Neural cell (in vitro differentiated cells): Measurements from ENCODE around the gene BNIP2. TPM values are rescaled to one million over a fixed set of nuclear protein-coding genes. Genes with fewer than 3 reads are reported as not detected.
"Not testable (repeated sequence)": the region's sequence is repeated elsewhere in the genome, so short reads cannot be mapped to it uniquely, and the experiment has no call there.

ENCODE experiments used
- H2AFZ ChIP-seq: fragments of 200-600, 300-800 bp; sonication (generic), shearing (Covaris generic); 2 replicates; pipeline ENCODE4 v1.6.0; 2014; ENCODE audit warnings: low read depth, mild to moderate bottlenecking, antibody characterized with exemption, low read length, moderate library complexity
- H3F3A ChIP-seq: fragments of 200-600 bp; shearing (Covaris generic); 2 replicates; pipeline ENCODE4 v1.6.1; 2016; ENCODE audit warnings: mild to moderate bottlenecking, moderate library complexity, mixed read lengths, antibody characterized with exemption, low read length; ENCODE audit not compliant: insufficient read depth, poor library complexity, severe bottlenecking
- H3K27ac ChIP-seq: fragments of 200-600, 300-800 bp; sonication (generic), shearing (Covaris generic); 2 replicates; pipeline ENCODE4 v1.5.1; 2014; ENCODE audit warnings: mild to moderate bottlenecking, low read length, moderate library complexity
- H3K27me3 ChIP-seq: fragments of 300-800, 200-600 bp; sonication (generic), shearing (Covaris generic); 2 replicates; pipeline ENCODE4 v1.6.0; 2014; ENCODE audit warnings: mild to moderate bottlenecking, low read depth, low read length, moderate library complexity; ENCODE audit not compliant: insufficient read depth
- H3K36me3 ChIP-seq: fragments of 300-800, 200-600 bp; sonication (generic), shearing (Covaris generic); 2 replicates; pipeline ENCODE4 v1.5.1; 2014; ENCODE audit warnings: mild to moderate bottlenecking, antibody characterized with exemption, low read length, moderate library complexity; ENCODE audit not compliant: insufficient read depth
- H3K4me2 ChIP-seq: fragments of 300-800, 200-600 bp; sonication (generic), shearing (Covaris generic); 2 replicates; pipeline ENCODE4 v1.6.0; 2014; ENCODE audit warnings: mild to moderate bottlenecking, low read length
- H3K4me3 ChIP-seq: fragments of 300-800, 200-600 bp; sonication (generic), shearing (Covaris generic); 2 replicates; pipeline ENCODE4 v1.5.1; 2014; ENCODE audit warnings: mild to moderate bottlenecking, low read length, moderate library complexity
- H3K79me2 ChIP-seq: fragments of 200-600 bp; shearing (Covaris generic); replicated peaks from 2 replicates; pipeline ENCODE4 v1.6.0; 2014; ENCODE audit warnings: mild to moderate bottlenecking, low read length, moderate library complexity; ENCODE audit not compliant: insufficient read depth
- H3K9ac ChIP-seq: fragments of 300-800, 200-600 bp; sonication (generic), shearing (Covaris generic); 2 replicates; pipeline ENCODE4 v1.6.1; 2016; ENCODE audit warnings: mild to moderate bottlenecking, low read length, mixed read lengths
- H3K9me2 ChIP-seq: fragments of 200-600 bp; shearing (Covaris generic); 2 replicates; pipeline ENCODE4 v1.6.1; 2016; ENCODE audit warnings: mild to moderate bottlenecking, low read length, mixed read lengths; ENCODE audit not compliant: insufficient read depth
- H3K9me3 ChIP-seq: fragments of 200-600, 300-800 bp; sonication (generic), shearing (Covaris generic); 2 replicates; pipeline ENCODE4 v1.6.1; 2016; ENCODE audit warnings: mild to moderate bottlenecking, mixed run types, low read length, moderate library complexity, mixed read lengths
- H4K20me1 ChIP-seq: fragments of 200-600 bp; shearing (Covaris generic); 2 replicates; pipeline ENCODE4 v1.6.1; 2016; ENCODE audit warnings: mild to moderate bottlenecking, mixed run types; ENCODE audit not compliant: insufficient read depth
- EP300 ChIP-seq: fragments of 450-650 bp; conservative IDR thresholded peaks from 2 replicates; pipeline ENCODE4 v1.6.1; 2014; ENCODE audit warnings: antibody characterized with exemption, mild to moderate bottlenecking, moderate library complexity; ENCODE audit not compliant: poor library complexity, severe bottlenecking
- EZH2 ChIP-seq: fragments of 200-600, 300-800 bp; shearing (Covaris generic), sonication (generic); IDR thresholded peaks from 2 replicates; pipeline ENCODE4 v1.6.1; 2014; ENCODE audit warnings: antibody characterized with exemption, low read length, borderline replicate concordance, mild to moderate bottlenecking; ENCODE audit not compliant: insufficient read depth, poor library complexity, severe bottlenecking
- MXI1 ChIP-seq: fragments of 450-650 bp; conservative IDR thresholded peaks from 2 replicates; pipeline ENCODE4 v1.6.1; 2014; ENCODE audit warnings: antibody characterized with exemption, mild to moderate bottlenecking; ENCODE audit not compliant: poor library complexity, severe bottlenecking
- POLR2AphosphoS5 ChIP-seq: IDR thresholded peaks from 2 replicates; pipeline ENCODE4 v1.6.1; 2012
- RAD21 ChIP-seq: fragments of 450-650 bp; conservative IDR thresholded peaks from 2 replicates; pipeline ENCODE4 v1.6.1; 2014; ENCODE audit warnings: antibody characterized with exemption, mild to moderate bottlenecking, moderate library complexity
- SMC3 ChIP-seq: fragments of 450-650 bp; conservative IDR thresholded peaks from 2 replicates; pipeline ENCODE4 v1.6.1; 2014; ENCODE audit warnings: antibody characterized with exemption, mild to moderate bottlenecking, moderate library complexity; ENCODE audit not compliant: poor library complexity
- TAF1 ChIP-seq: IDR thresholded peaks from 2 replicates; pipeline ENCODE4 v1.6.1; 2012; ENCODE audit warnings: low read depth
- polyA plus RNA-seq: library from polyadenylated mRNA; depleted of rRNA; stranded (reverse); fragments of >200 nt; gene quantifications from 2 replicates; pipeline ENCODE4 v1.2.3, GENCODE V29; 2014
- TF ChIP-seq, protein P1 (sequence below): fragments of 450-650 bp; IDR thresholded peaks from 2 replicates; pipeline ENCODE4 v1.5.1; 2014; ENCODE audit warnings: antibody characterized with exemption, mild to moderate bottlenecking, moderate library complexity; ENCODE audit not compliant: poor library complexity, severe bottlenecking
- TF ChIP-seq, protein P2 (sequence below): IDR thresholded peaks from 2 replicates; pipeline ENCODE4 v1.6.1; 2012; ENCODE audit warnings: borderline replicate concordance

The BNIP2 gene
- polyA plus RNA-seq, 1 donor from 2014 or later, result 142 TPM

DNA sequence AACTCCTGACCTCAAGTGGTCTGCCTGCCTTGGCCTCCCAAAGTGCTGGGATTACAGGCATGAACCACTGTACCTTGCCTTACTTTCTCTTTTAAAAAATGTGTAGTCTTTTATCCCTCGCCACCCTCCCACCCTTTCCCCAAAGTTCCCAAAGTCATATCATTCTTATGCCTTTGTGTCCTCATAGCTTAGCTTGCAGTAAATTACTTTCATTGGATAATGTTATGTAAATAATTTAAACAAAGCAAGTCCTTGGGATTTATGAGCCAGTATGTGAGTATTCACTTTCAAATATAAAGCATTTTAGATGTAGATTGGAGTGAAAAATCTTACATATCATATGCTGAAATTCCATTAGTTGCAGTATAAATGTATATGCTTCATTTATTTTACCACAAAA, 42.8 kb downstream of the BNIP2 start:
- H3K36me3 ChIP-seq, result peaks cover 6% of the 10 kb centered on the region
- no peaks in the 10 kb centered on the region for H4K20me1 ChIP-seq
- no peak overlapping the region for H2AFZ ChIP-seq
- no peak overlapping the region for H3K4me2 ChIP-seq
- no peaks in the 10 kb centered on the region for H3K79me2 ChIP-seq
- H3K27me3 ChIP-seq, result no peaks in the 10 kb centered on the region
- no peak overlapping the region for H3K27ac ChIP-seq
- no peak overlapping the region for H3K4me3 ChIP-seq
- no peaks in the 10 kb centered on the region for H3K9me2 ChIP-seq
- H3K9me3 ChIP-seq, result no peaks in the 10 kb centered on the region
- H3F3A ChIP-seq, result no peaks in the 10 kb centered on the region
- no peak for TF ChIP-seq SMC3
- no peak for TF ChIP-seq TAF1
- TF ChIP-seq, protein P1, sequence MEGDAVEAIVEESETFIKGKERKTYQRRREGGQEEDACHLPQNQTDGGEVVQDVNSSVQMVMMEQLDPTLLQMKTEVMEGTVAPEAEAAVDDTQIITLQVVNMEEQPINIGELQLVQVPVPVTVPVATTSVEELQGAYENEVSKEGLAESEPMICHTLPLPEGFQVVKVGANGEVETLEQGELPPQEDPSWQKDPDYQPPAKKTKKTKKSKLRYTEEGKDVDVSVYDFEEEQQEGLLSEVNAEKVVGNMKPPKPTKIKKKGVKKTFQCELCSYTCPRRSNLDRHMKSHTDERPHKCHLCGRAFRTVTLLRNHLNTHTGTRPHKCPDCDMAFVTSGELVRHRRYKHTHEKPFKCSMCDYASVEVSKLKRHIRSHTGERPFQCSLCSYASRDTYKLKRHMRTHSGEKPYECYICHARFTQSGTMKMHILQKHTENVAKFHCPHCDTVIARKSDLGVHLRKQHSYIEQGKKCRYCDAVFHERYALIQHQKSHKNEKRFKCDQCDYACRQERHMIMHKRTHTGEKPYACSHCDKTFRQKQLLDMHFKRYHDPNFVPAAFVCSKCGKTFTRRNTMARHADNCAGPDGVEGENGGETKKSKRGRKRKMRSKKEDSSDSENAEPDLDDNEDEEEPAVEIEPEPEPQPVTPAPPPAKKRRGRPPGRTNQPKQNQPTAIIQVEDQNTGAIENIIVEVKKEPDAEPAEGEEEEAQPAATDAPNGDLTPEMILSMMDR, result no peak
- TF ChIP-seq RAD21, result no peak
- TF ChIP-seq EZH2, result no peak
- TF ChIP-seq EP300, result no peak
- no peak for TF ChIP-seq MXI1
- TF ChIP-seq, protein P2, sequence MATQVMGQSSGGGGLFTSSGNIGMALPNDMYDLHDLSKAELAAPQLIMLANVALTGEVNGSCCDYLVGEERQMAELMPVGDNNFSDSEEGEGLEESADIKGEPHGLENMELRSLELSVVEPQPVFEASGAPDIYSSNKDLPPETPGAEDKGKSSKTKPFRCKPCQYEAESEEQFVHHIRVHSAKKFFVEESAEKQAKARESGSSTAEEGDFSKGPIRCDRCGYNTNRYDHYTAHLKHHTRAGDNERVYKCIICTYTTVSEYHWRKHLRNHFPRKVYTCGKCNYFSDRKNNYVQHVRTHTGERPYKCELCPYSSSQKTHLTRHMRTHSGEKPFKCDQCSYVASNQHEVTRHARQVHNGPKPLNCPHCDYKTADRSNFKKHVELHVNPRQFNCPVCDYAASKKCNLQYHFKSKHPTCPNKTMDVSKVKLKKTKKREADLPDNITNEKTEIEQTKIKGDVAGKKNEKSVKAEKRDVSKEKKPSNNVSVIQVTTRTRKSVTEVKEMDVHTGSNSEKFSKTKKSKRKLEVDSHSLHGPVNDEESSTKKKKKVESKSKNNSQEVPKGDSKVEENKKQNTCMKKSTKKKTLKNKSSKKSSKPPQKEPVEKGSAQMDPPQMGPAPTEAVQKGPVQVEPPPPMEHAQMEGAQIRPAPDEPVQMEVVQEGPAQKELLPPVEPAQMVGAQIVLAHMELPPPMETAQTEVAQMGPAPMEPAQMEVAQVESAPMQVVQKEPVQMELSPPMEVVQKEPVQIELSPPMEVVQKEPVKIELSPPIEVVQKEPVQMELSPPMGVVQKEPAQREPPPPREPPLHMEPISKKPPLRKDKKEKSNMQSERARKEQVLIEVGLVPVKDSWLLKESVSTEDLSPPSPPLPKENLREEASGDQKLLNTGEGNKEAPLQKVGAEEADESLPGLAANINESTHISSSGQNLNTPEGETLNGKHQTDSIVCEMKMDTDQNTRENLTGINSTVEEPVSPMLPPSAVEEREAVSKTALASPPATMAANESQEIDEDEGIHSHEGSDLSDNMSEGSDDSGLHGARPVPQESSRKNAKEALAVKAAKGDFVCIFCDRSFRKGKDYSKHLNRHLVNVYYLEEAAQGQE, result no peak
- H3K9ac ChIP-seq, result no peak overlapping the region

- H3K9ac ChIP-seq, H3K36me3 ChIP-seq, H4K20me1 ChIP-seq: not testable (repeated sequence)
These were observed 43.3 kb downstream of the BNIP2 start for GRCh38 chr15:59645812-59646211.

DNA sequence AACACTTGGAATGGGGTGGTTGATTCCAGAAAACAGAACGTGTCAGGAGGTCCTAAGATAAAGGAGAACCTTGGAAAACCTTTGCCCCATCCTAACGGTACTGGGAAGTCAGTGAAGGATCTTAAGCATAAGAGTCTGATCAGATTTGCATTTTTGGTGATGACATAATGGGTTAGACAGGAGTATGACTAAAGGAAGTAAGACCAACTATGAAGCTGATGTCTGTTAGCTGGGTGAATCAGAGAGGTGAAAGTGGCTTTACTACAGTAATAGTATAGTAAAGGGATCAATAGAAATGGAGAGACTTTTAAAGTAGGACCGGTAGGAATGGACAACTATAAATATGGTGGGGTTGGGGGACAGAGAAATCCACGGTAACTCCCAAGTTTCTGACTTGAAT, 44.4 kb downstream of the BNIP2 start:
- Histone ChIP-seq H3K9me3 (no peaks in the 10 kb centered on the region), H3K4me2 (no peak overlapping the region), H2AFZ (no peak overlapping the region), H3F3A (no peaks in the 10 kb centered on the region), H3K4me3 (no peak overlapping the region), H3K36me3 (peaks cover 6% of the 10 kb centered on the region), H3K79me2 (no peaks in the 10 kb centered on the region), H4K20me1 (no peaks in the 10 kb centered on the region), H3K9ac (no peak overlapping the region), H3K9me2 (no peaks in the 10 kb centered on the region), H3K27me3 (no peaks in the 10 kb centered on the region), H3K27ac (no peak overlapping the region)
- no peak for TF ChIP-seq POLR2AphosphoS5
- TF ChIP-seq EZH2, result no peak
- no peak for TF ChIP-seq SMC3
- TF ChIP-seq, protein P1, result no peak
- no peak for TF ChIP-seq RAD21
- TF ChIP-seq, protein P2, result no peak
- no peak for TF ChIP-seq MXI1
- no peak for TF ChIP-seq EP300
- TF ChIP-seq TAF1, result no peak

More at GRCh38 chr15:59645812-59646211, 43.3 kb downstream of the BNIP2 start:
- H3K27ac ChIP-seq, H3K4me3 ChIP-seq, H3K4me2 ChIP-seq, H2AFZ ChIP-seq, H3K9me2 ChIP-seq, H3F3A ChIP-seq, H3K27me3 ChIP-seq, H3K79me2 ChIP-seq, H3K9me3 ChIP-seq: not testable (repeated sequence)
